ENCODE data around the gene IL13RA1.

The IL13RA1 gene

GRCh38 chrX:118718737-118719136 is 8.7 kb upstream of the IL13RA1 start:
- TF ChIP-seq CTCF (conservative IDR thresholded peaks at IDR 0.05; ENCODE audit: low read depth, low read length), result no peak
- H3K4me3 ChIP-seq (ENCODE audit: low read depth, low read length), result no peak overlapping the region
- no peak for DNase-seq (ENCODE audit: low read depth)

GRCh38 chrX:118720058-118720707 is 7.2 kb upstream of the IL13RA1 start:
- DNase-seq (ENCODE audit: low read depth), result no peak
- no peak overlapping the region for H3K4me3 ChIP-seq (ENCODE audit: low read depth, low read length)
- TF ChIP-seq CTCF (conservative IDR thresholded peaks at IDR 0.05; ENCODE audit: low read depth, low read length), result no peak

GRCh38 chrX:118723376-118723775 is 4.0 kb upstream of the IL13RA1 start:
- no peak for TF ChIP-seq CTCF (conservative IDR thresholded peaks at IDR 0.05; ENCODE audit: low read depth, low read length)
- no peak for DNase-seq (ENCODE audit: low read depth)
- no peak overlapping the region for H3K4me3 ChIP-seq (ENCODE audit: low read depth, low read length)

GRCh38 chrX:118724365-118724764 is 3.0 kb upstream of the IL13RA1 start:
- DNase-seq (ENCODE audit: low read depth), result no peak
- TF ChIP-seq CTCF (conservative IDR thresholded peaks at IDR 0.05; ENCODE audit: low read depth, low read length), result no peak
- no peak overlapping the region for H3K4me3 ChIP-seq (ENCODE audit: low read depth, low read length)

- no peak overlapping the region for H3K4me3 ChIP-seq (ENCODE audit: low read depth, low read length)
- TF ChIP-seq CTCF (conservative IDR thresholded peaks at IDR 0.05; ENCODE audit: low read depth, low read length), result no peak
- peak; percentile 59 for DNase-seq (ENCODE audit: low read depth)
Observed at GRCh38 chrX:118724775-118725174, 2.6 kb upstream of the IL13RA1 start.

- no peak for DNase-seq (ENCODE audit: low read depth)
- no peak for TF ChIP-seq CTCF (conservative IDR thresholded peaks at IDR 0.05; ENCODE audit: low read depth, low read length)
- H3K4me3 ChIP-seq (ENCODE audit: low read depth, low read length), result no peak overlapping the region
Observed at GRCh38 chrX:118726396-118726795, 1.0 kb upstream of the IL13RA1 start.

GRCh38 chrX:118727686-118728339 is 407 bp downstream of the IL13RA1 start:
- peak overlapping the region; percentile 69 for H3K4me3 ChIP-seq (ENCODE audit: low read depth, low read length)
- TF ChIP-seq CTCF (conservative IDR thresholded peaks at IDR 0.05; ENCODE audit: low read depth, low read length), result no peak
- DNase-seq (ENCODE audit: low read depth), result no peak
